ENCODE measurements around the gene PEAK1. TPM values are rescaled to one million over a fixed set of nuclear protein-coding genes. Genes with fewer than 3 reads are reported as not detected.

The PEAK1 gene
- total RNA-seq, 1 experiment from 2014 or later: 18.4 TPM

DNA sequence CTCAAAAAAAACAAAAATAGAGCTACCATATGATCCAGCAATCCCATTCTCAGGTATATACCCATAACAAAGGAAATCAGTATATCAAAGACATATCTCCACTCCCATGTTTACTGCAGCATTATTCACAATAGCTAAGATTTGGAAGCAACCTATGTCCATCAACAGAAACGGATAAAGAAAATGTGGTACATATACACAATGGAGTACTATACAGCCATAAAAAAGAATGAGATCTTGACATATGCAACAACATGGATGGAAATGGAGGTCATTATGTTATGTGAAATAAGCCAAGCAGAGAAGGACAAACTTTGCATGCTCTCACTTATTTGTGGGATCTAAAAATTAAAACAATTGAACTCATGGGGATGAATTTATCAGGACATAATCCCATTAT, 19.6 kb downstream of the PEAK1 start:
- peaks cover 53% of the 10 kb centered on the region for H3K9me3 Mint-ChIP-seq (ENCODE audit: unreplicated experiment)
- no peak for DNase-seq
- H3K9me3 ChIP-seq: peaks cover 26% of the 10 kb centered on the region
- BruUV-seq (replicated peaks): no TSS peak
- intact Hi-C loops (cut with micrococcal nuclease; ENCODE audit: unreplicated experiment): no loop called here
- CTCF ChIA-PET: no interaction called here
- TF ChIP-seq, protein P1, sequence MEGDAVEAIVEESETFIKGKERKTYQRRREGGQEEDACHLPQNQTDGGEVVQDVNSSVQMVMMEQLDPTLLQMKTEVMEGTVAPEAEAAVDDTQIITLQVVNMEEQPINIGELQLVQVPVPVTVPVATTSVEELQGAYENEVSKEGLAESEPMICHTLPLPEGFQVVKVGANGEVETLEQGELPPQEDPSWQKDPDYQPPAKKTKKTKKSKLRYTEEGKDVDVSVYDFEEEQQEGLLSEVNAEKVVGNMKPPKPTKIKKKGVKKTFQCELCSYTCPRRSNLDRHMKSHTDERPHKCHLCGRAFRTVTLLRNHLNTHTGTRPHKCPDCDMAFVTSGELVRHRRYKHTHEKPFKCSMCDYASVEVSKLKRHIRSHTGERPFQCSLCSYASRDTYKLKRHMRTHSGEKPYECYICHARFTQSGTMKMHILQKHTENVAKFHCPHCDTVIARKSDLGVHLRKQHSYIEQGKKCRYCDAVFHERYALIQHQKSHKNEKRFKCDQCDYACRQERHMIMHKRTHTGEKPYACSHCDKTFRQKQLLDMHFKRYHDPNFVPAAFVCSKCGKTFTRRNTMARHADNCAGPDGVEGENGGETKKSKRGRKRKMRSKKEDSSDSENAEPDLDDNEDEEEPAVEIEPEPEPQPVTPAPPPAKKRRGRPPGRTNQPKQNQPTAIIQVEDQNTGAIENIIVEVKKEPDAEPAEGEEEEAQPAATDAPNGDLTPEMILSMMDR (IDR thresholded peaks at IDR 0.05; ENCODE audit: insufficient read depth in 1 of 2, low read depth in 1 of 2, low read length in 1 of 2, severe bottlenecking in 1 of 2, unreplicated experiment in 1 of 2): no peak
- H3K4me3 ChIP-seq (ENCODE audit: low read depth, low read length): no peak overlapping the region
- H3K36me3 ChIP-seq (ENCODE audit: control insufficient read depth, insufficient read depth, low read length): no peaks in the 10 kb centered on the region
- no peaks in the 10 kb centered on the region for H3K27me3 Mint-ChIP-seq (ENCODE audit: insufficient read depth, unreplicated experiment)
- H3K4me1 ChIP-seq: no peaks in the 10 kb centered on the region
- no peak overlapping the region for H3K4me3 Mint-ChIP-seq (ENCODE audit: unreplicated experiment)
- H3K27me3 ChIP-seq (replicated peaks; ENCODE audit: control insufficient read depth, insufficient read depth, low read length): no peaks in the 10 kb centered on the region
- POLR2A ChIA-PET: no interaction called here
- no peak overlapping the region for H3K27ac Mint-ChIP-seq (ENCODE audit: unreplicated experiment)
- peaks cover 12% of the 10 kb centered on the region for H3K36me3 Mint-ChIP-seq (ENCODE audit: insufficient read depth, unreplicated experiment)
- no peaks in the 10 kb centered on the region for H3K4me1 Mint-ChIP-seq (ENCODE audit: low read depth, unreplicated experiment)

DNA sequence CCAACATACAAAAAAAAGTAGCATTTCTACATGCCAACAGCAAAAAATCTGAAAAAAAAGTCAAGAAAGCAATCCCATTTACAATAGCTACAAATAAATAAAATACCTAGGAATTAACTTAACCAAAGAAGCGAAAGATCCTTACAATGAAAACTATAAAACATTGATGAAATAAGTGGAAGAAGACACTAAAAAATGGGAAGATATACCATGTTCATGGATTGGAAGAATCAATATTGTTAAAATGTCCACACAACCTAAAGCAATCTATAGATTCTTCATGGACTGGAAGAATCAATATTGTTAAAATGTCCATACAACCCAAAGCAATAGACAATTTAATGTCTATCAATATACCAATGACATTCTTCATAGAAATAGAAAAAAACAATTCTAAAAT, 21.0 kb downstream of the PEAK1 start:
- Histone ChIP-seq H3K27me3 (replicated peaks; ENCODE audit: control insufficient read depth, insufficient read depth, low read length) (no peaks in the 10 kb centered on the region), H3K4me1 (no peaks in the 10 kb centered on the region), H3K9me3 (peaks cover 26% of the 10 kb centered on the region), H3K4me3 (ENCODE audit: low read depth, low read length) (no peak overlapping the region), H3K36me3 (ENCODE audit: control insufficient read depth, insufficient read depth, low read length) (no peaks in the 10 kb centered on the region)
- POLR2A ChIA-PET: no interaction called here
- CTCF ChIA-PET: no interaction called here
- peaks cover 60% of the 10 kb centered on the region for H3K9me3 Mint-ChIP-seq (ENCODE audit: unreplicated experiment)
- DNase-seq: no peak
- no peaks in the 10 kb centered on the region for H3K4me1 Mint-ChIP-seq (ENCODE audit: low read depth, unreplicated experiment)
- no TSS peak for BruUV-seq (replicated peaks)
- peaks cover 12% of the 10 kb centered on the region for H3K36me3 Mint-ChIP-seq (ENCODE audit: insufficient read depth, unreplicated experiment)
- H3K27me3 Mint-ChIP-seq (ENCODE audit: insufficient read depth, unreplicated experiment): no peaks in the 10 kb centered on the region
- intact Hi-C loops (cut with micrococcal nuclease; ENCODE audit: unreplicated experiment): no loop called here
- TF ChIP-seq, protein P1 (IDR thresholded peaks at IDR 0.05; ENCODE audit: insufficient read depth in 1 of 2, low read depth in 1 of 2, low read length in 1 of 2, severe bottlenecking in 1 of 2, unreplicated experiment in 1 of 2): no peak
- no peak overlapping the region for H3K27ac Mint-ChIP-seq (ENCODE audit: unreplicated experiment)
- H3K4me3 Mint-ChIP-seq (ENCODE audit: unreplicated experiment): no peak overlapping the region

DNA sequence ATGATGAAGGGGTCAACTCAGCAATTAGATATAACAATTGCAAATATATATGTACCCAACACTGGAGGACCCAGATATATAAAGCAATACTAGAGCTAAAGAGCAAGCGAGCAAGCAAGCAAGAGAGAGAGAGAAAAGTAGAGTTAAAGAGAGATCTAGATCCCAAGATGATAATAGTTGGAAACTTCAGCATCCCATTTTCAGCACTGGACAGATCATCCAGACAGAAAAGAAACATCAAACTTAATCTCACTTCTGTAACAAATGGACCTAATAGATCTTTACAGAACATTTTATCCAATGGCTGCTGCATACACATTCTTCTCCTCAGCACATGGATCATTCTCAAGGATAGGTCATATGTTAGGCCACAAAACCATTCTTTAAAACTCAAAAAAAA, 23.2 kb downstream of the PEAK1 start:
- Mint-ChIP-seq H3K9me3 (ENCODE audit: unreplicated experiment) (peaks cover 60% of the 10 kb centered on the region), H3K4me1 (ENCODE audit: low read depth, unreplicated experiment) (no peaks in the 10 kb centered on the region), H3K36me3 (ENCODE audit: insufficient read depth, unreplicated experiment) (peaks cover 12% of the 10 kb centered on the region), H3K27ac (ENCODE audit: unreplicated experiment) (no peak overlapping the region), H3K27me3 (ENCODE audit: insufficient read depth, unreplicated experiment) (no peaks in the 10 kb centered on the region), H3K4me3 (ENCODE audit: unreplicated experiment) (no peak overlapping the region)
- intact Hi-C loops (cut with micrococcal nuclease; ENCODE audit: unreplicated experiment): no loop called here
- CTCF ChIA-PET: no interaction called here
- TF ChIP-seq, protein P1 (IDR thresholded peaks at IDR 0.05; ENCODE audit: insufficient read depth in 1 of 2, low read depth in 1 of 2, low read length in 1 of 2, severe bottlenecking in 1 of 2, unreplicated experiment in 1 of 2): no peak
- Histone ChIP-seq H3K4me3 (ENCODE audit: low read depth, low read length) (no peak overlapping the region), H3K27me3 (replicated peaks; ENCODE audit: control insufficient read depth, insufficient read depth, low read length) (no peaks in the 10 kb centered on the region), H3K4me1 (no peaks in the 10 kb centered on the region), H3K36me3 (ENCODE audit: control insufficient read depth, insufficient read depth, low read length) (no peaks in the 10 kb centered on the region), H3K9me3 (peaks cover 26% of the 10 kb centered on the region)
- POLR2A ChIA-PET: no interaction called here
- DNase-seq: no peak
- no TSS peak for BruUV-seq (replicated peaks)
